H9 (cell line): ENCODE data around the gene CACNB3. TPM values are rescaled to one million over a fixed set of nuclear protein-coding genes. Genes with fewer than 3 reads are reported as not detected.

Experiments used
- DNase-seq: peaks from one replicate; pipeline ENCODE4 v3.0.0-alpha.2; 2017
- H2AFZ ChIP-seq: one replicate; pipeline ENCODE4 v1.6.1; 2013; ENCODE audit warnings: mild to moderate bottlenecking, low read length, control low read depth, moderate library complexity
- H2AK5ac ChIP-seq: 2 replicates; pipeline ENCODE4 v1.6.1; 2013; ENCODE audit warnings: low read length, control low read depth, mixed read lengths; ENCODE audit not compliant: insufficient read length
- H2BK120ac ChIP-seq: one replicate; pipeline ENCODE4 v1.6.1; 2013; ENCODE audit warnings: low read depth, mild to moderate bottlenecking, low read length, control low read depth, inconsistent platforms; ENCODE audit not compliant: poor library complexity, severe bottlenecking
- H2BK12ac ChIP-seq: 2 replicates; pipeline ENCODE4 v1.6.1; 2013; ENCODE audit warnings: low read length, control low read depth, mixed read lengths, low read depth; ENCODE audit not compliant: insufficient read length
- H2BK15ac ChIP-seq: 2 replicates; pipeline ENCODE4 v1.6.1; 2013; ENCODE audit warnings: low read depth, low read length, control low read depth
- H2BK20ac ChIP-seq: one replicate; pipeline ENCODE4 v1.6.1; 2013; ENCODE audit warnings: low read depth, mild to moderate bottlenecking, low read length, control low read depth, inconsistent platforms; ENCODE audit not compliant: poor library complexity, severe bottlenecking
- H2BK5ac ChIP-seq: 2 replicates; pipeline ENCODE4 v1.6.1; 2013; ENCODE audit warnings: low read length, control low read depth, mixed read lengths; ENCODE audit not compliant: insufficient read length
- H3K14ac ChIP-seq: 2 replicates; pipeline ENCODE4 v1.6.1; 2013; ENCODE audit warnings: low read length, control low read depth; ENCODE audit not compliant: insufficient read depth
- H3K18ac ChIP-seq: 2 replicates; pipeline ENCODE4 v1.6.1; 2013; ENCODE audit warnings: low read depth, mild to moderate bottlenecking, mixed read lengths, low read length, control low read depth; ENCODE audit not compliant: insufficient read length
- H3K23ac ChIP-seq: 2 replicates; pipeline ENCODE4 v1.6.1; 2013; ENCODE audit warnings: low read length, control low read depth, mixed read lengths, low read depth; ENCODE audit not compliant: insufficient read length
- H3K23me2 ChIP-seq: 2 replicates; pipeline ENCODE4 v1.6.1; 2013; ENCODE audit warnings: low read depth, mild to moderate bottlenecking, mixed read lengths, low read length, control low read depth; ENCODE audit not compliant: insufficient read length, poor library complexity, severe bottlenecking
- H3K27ac ChIP-seq: 2 replicates; pipeline ENCODE4 v1.5.1; 2013; ENCODE audit warnings: low read length, control low read depth, mixed read lengths, low read depth; ENCODE audit not compliant: insufficient read length
- H3K27me3 ChIP-seq: 2 replicates; pipeline ENCODE4 v1.6.1; 2013; ENCODE audit warnings: low read length, control low read depth, inconsistent platforms; ENCODE audit not compliant: insufficient read depth
- H3K4ac ChIP-seq: 2 replicates; pipeline ENCODE4 v1.6.1; 2013; ENCODE audit warnings: low read depth, mild to moderate bottlenecking, control low read depth, inconsistent platforms, low read length, moderate library complexity
- H3K4me1 ChIP-seq: 2 replicates; pipeline ENCODE4 v1.6.1; 2013; ENCODE audit warnings: low read length, control low read depth, inconsistent platforms; ENCODE audit not compliant: insufficient read depth
- H3K4me2 ChIP-seq: 2 replicates; pipeline ENCODE4 v1.6.1; 2013; ENCODE audit warnings: low read length, control low read depth, mixed read lengths; ENCODE audit not compliant: insufficient read length, insufficient read depth
- H3K56ac ChIP-seq: 2 replicates; pipeline ENCODE4 v1.6.1; 2013; ENCODE audit warnings: low read depth, mild to moderate bottlenecking, mixed read lengths, low read length, control low read depth; ENCODE audit not compliant: insufficient read length
- H3K79me1 ChIP-seq: 2 replicates; pipeline ENCODE4 v1.6.1; 2013; ENCODE audit warnings: low read depth, mild to moderate bottlenecking, moderate library complexity, low read length, control low read depth, inconsistent platforms; ENCODE audit not compliant: insufficient read depth, poor library complexity, severe bottlenecking
- H3K79me2 ChIP-seq: 2 replicates; pipeline ENCODE4 v1.6.1; 2013; ENCODE audit warnings: low read length, control low read depth, inconsistent platforms; ENCODE audit not compliant: insufficient read depth
- H3K9ac ChIP-seq: 2 replicates; pipeline ENCODE4 v1.6.1; 2013; ENCODE audit warnings: low read length, control low read depth, mixed read lengths; ENCODE audit not compliant: insufficient read length; ENCODE audit errors: extremely low read depth
- H3K9me3 ChIP-seq: one replicate; pipeline ENCODE4 v1.6.1; 2013; ENCODE audit warnings: low read depth, low read length, inconsistent platforms; ENCODE audit not compliant: control insufficient read depth
- H3T11ph ChIP-seq: one replicate; pipeline ENCODE4 v1.6.1; 2013; ENCODE audit warnings: mild to moderate bottlenecking, low read length, control low read depth, inconsistent platforms
- H4K20me1 ChIP-seq: one replicate; pipeline ENCODE4 v1.6.1; 2013; ENCODE audit not compliant: control insufficient read depth, insufficient read length, insufficient read depth
- H4K5ac ChIP-seq: 2 replicates; pipeline ENCODE4 v1.6.1; 2013; ENCODE audit warnings: low read depth, mild to moderate bottlenecking, mixed read lengths, low read length, control low read depth; ENCODE audit not compliant: insufficient read length
- H4K8ac ChIP-seq: replicated peaks from 2 replicates; pipeline ENCODE4 v1.6.1; 2013; ENCODE audit warnings: low read length, control low read depth, mixed read lengths, low read depth; ENCODE audit not compliant: insufficient read length
- H4K91ac ChIP-seq: 2 replicates; pipeline ENCODE4 v1.6.1; 2013; ENCODE audit warnings: low read depth, mild to moderate bottlenecking, moderate library complexity, mixed read lengths, low read length, control low read depth; ENCODE audit not compliant: insufficient read length
- H3K27ac Mint-ChIP-seq, 3 experiments: 2 replicates in 2 of 3; 3 replicates in 1 of 3; pipeline ENCODE4 v1.8.0; 2020 to 2021; ENCODE audit warnings: mixed read lengths in 3 of 3, mild to moderate bottlenecking in 1 of 3, moderate library complexity in 1 of 3
- H3K27me3 Mint-ChIP-seq: 2 replicates; pipeline ENCODE4 v1.8.0; 2021; ENCODE audit warnings: low read depth, mild to moderate bottlenecking, moderate library complexity, mixed read lengths
- H3K36me3 Mint-ChIP-seq, 3 experiments: 2 replicates in 2 of 3; 3 replicates in 1 of 3; pipeline ENCODE4 v1.8.0; 2020 to 2021; ENCODE audit warnings: low read depth in 3 of 3, mixed read lengths in 3 of 3; ENCODE audit not compliant: insufficient read depth in 1 of 3
- H3K4me1 Mint-ChIP-seq, 2 experiments: 2 replicates each; pipeline ENCODE4 v1.8.0; 2020; ENCODE audit warnings: mixed read lengths in 2 of 2
- H3K4me3 Mint-ChIP-seq, 2 experiments: 2 replicates in 1 of 2; 3 replicates in 1 of 2; pipeline ENCODE4 v1.8.0; 2020 to 2021; ENCODE audit warnings: mild to moderate bottlenecking in 2 of 2, mixed read lengths in 2 of 2, moderate library complexity in 1 of 2
- H3K9me3 Mint-ChIP-seq, 2 experiments: 2 replicates in 1 of 2; 3 replicates in 1 of 2; pipeline ENCODE4 v1.8.0; 2020; ENCODE audit warnings: mild to moderate bottlenecking in 2 of 2, mixed read lengths in 2 of 2, moderate library complexity in 1 of 2
- WGBS: extraction: QIAGEN DNeasy Blood & Tissue Kit; methylation state at CpG from one replicate; pipeline ENCODE4 v1.1.7; 2013; ENCODE audit warnings: missing lambda C conversion rate, low lambda C conversion rate, mixed read lengths; ENCODE audit not compliant: insufficient read length; ENCODE audit errors: extremely low coverage; 5-methylcytosine and 5-hydroxymethylcytosine counted together
- total RNA-seq: library from RNA; stranded (reverse); gene quantifications from 2 replicates; pipeline ENCODE4 v1.2.1, GENCODE V29; 2021
- TF ChIP-seq, protein P1 (sequence below): fragments of 200-600 bp; sonication (generic); conservative IDR thresholded peaks from 3 replicates; pipeline ENCODE4 v1.8.0; 2021; ENCODE audit warnings: antibody characterized with exemption, mild to moderate bottlenecking

The CACNB3 gene
- total RNA-seq, 1 experiment from 2014 or later = 35.1 TPM

DNA sequence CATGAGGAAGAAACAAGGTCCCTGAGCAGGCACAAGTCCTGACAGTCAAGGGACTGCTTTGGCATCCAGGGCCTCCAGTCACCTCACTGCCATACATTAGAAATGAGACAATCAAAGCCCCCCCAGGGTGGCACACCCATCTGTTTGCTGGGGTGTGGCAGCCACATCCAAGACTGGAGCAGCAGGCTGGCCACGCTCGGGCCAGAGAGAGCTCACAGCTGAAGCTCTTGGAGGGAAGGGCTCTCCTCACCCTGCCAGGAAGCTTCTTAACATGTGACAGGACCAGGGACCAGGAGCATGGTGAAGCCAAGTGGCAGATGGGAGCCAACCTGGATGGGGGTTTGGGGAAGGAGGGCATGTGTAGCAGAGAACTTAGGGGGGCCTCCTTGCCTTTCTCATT is 10.0 kb downstream of the CACNB3 start:
- no peak overlapping the region for H4K5ac ChIP-seq
- H3K4me2 ChIP-seq = no peak overlapping the region
- no peak overlapping the region for H2BK12ac ChIP-seq
- H2BK5ac ChIP-seq = no peak overlapping the region
- H3K27ac Mint-ChIP-seq = no peak overlapping the region; a peak in 2 of 7 replicates
- H2AFZ ChIP-seq = no peak overlapping the region
- no peaks in the 10 kb centered on the region for H3K23me2 ChIP-seq
- no peak overlapping the region for H3K14ac ChIP-seq
- no peaks in the 10 kb centered on the region for H4K20me1 ChIP-seq
- no peak overlapping the region for H3K4me3 Mint-ChIP-seq
- no peaks in the 10 kb centered on the region for H3K27me3 ChIP-seq
- TF ChIP-seq, protein P1, sequence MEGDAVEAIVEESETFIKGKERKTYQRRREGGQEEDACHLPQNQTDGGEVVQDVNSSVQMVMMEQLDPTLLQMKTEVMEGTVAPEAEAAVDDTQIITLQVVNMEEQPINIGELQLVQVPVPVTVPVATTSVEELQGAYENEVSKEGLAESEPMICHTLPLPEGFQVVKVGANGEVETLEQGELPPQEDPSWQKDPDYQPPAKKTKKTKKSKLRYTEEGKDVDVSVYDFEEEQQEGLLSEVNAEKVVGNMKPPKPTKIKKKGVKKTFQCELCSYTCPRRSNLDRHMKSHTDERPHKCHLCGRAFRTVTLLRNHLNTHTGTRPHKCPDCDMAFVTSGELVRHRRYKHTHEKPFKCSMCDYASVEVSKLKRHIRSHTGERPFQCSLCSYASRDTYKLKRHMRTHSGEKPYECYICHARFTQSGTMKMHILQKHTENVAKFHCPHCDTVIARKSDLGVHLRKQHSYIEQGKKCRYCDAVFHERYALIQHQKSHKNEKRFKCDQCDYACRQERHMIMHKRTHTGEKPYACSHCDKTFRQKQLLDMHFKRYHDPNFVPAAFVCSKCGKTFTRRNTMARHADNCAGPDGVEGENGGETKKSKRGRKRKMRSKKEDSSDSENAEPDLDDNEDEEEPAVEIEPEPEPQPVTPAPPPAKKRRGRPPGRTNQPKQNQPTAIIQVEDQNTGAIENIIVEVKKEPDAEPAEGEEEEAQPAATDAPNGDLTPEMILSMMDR = no peak
- no peaks in the 10 kb centered on the region for H3K9me3 Mint-ChIP-seq
- no peak overlapping the region for H3T11ph ChIP-seq
- H3K4me1 Mint-ChIP-seq = peaks cover 6 to 13% of the 10 kb centered on the region in 2 experiments
- no peaks in the 10 kb centered on the region for H3K4me1 ChIP-seq
- WGBS = no CpG with 5 or more reads among the region's 2 CpGs
- H4K8ac ChIP-seq = no peak overlapping the region
- no peaks in the 10 kb centered on the region for H3K79me1 ChIP-seq
- no peak overlapping the region for H3K18ac ChIP-seq
- H3K9ac ChIP-seq = no peak overlapping the region
- no peak overlapping the region for H4K91ac ChIP-seq
- H3K23ac ChIP-seq = no peak overlapping the region
- no peak overlapping the region for H3K56ac ChIP-seq
- no peaks in the 10 kb centered on the region for H3K79me2 ChIP-seq
- no peak overlapping the region for H2BK15ac ChIP-seq
- DNase-seq = no peak
- H3K27me3 Mint-ChIP-seq = no peaks in the 10 kb centered on the region; the same call in 1 of the 2 replicates
- no peak overlapping the region for H3K27ac ChIP-seq
- H3K36me3 Mint-ChIP-seq = peaks cover 31 to 94% (median 69%) of the 10 kb centered on the region in 3 experiments; a peak in 6 of 7 replicates
- no peak overlapping the region for H2BK20ac ChIP-seq
- H3K9me3 ChIP-seq = no peaks in the 10 kb centered on the region
- H3K4ac ChIP-seq = no peak overlapping the region
- H2BK120ac ChIP-seq = no peak overlapping the region
- H2AK5ac ChIP-seq = no peak overlapping the region
